CD4-positive, alpha-beta T cell (primary cell): ENCODE data around the gene TBC1D14. TPM values are rescaled to one million over a fixed set of nuclear protein-coding genes. Genes with fewer than 3 reads are reported as not detected.

Experiments
- ATAC-seq: fragments of 200-7000 bp; cut with Tn5 transposase; one replicate; pipeline ENCODE4 v1.10.0; 2022; ENCODE audit warnings: mild to moderate bottlenecking; ENCODE audit not compliant: poor library complexity
- CTCF ChIA-PET: fragments of 350-600 bp; sonication (Branson Sonifier 250); formaldehyde crosslinking; loops from one replicate; lab custom pipeline; 2021; ENCODE audit warnings: antibody characterized with exemption, inconsistent platforms; lab: Charles Lee
- POLR2A ChIA-PET: fragments of 350-600 bp; sonication (Branson Sonifier 250); formaldehyde crosslinking; loops from one replicate; lab custom pipeline; 2021; ENCODE audit warnings: antibody characterized with exemption, inconsistent platforms; lab: Charles Lee
- DNase-seq, 14 experiments: peaks; one replicate each; pipeline ENCODE4 v3.0.0-alpha.2; 2013 to 2020; ENCODE audit warnings: mixed read lengths in 2 of 14
- H3K27ac ChIP-seq, 2 donors: one replicate each; pipeline versions ENCODE4 v1.5.1 to v1.7.0; 2013; ENCODE audit warnings: low read length in 2 of 2, low read depth in 1 of 2, mild to moderate bottlenecking in 1 of 2
- H3K27me3 ChIP-seq, 2 experiments: 1 replicate in 1 of 2; 2 replicates in 1 of 2; pipeline versions ENCODE4 v1.6.1 to v1.7.0; 2013; ENCODE audit warnings: low read length in 2 of 2, control low read depth in 1 of 2, mild to moderate bottlenecking in 1 of 2, moderate library complexity in 1 of 2; ENCODE audit not compliant: insufficient read depth in 2 of 2, control insufficient read depth in 1 of 2
- H3K36me3 ChIP-seq: one replicate; pipeline ENCODE4 v1.6.1; 2013; ENCODE audit warnings: low read length, control low read depth; ENCODE audit not compliant: insufficient read depth
- H3K4me1 ChIP-seq: one replicate; pipeline ENCODE4 v1.6.1; 2013; ENCODE audit warnings: low read length, control low read depth; ENCODE audit not compliant: insufficient read depth
- H3K4me3 ChIP-seq: one replicate; pipeline ENCODE4 v1.5.1; 2013; ENCODE audit warnings: mild to moderate bottlenecking, low read length, moderate library complexity
- H3K9me3 ChIP-seq, 2 experiments: 1 replicate in 1 of 2; 2 replicates in 1 of 2; pipeline versions ENCODE4 v1.6.1 to v1.7.0; 2013; ENCODE audit warnings: low read length in 2 of 2, mild to moderate bottlenecking in 2 of 2, control low read depth in 1 of 2, moderate library complexity in 1 of 2; ENCODE audit not compliant: control insufficient read depth in 1 of 2, insufficient read depth in 1 of 2
- H3K27ac Mint-ChIP-seq: one replicate; pipeline ENCODE4 v1.8.0; 2020; ENCODE audit warnings: mixed read lengths
- H3K27me3 Mint-ChIP-seq: one replicate; pipeline ENCODE4 v1.8.0; 2021; ENCODE audit warnings: mixed read lengths
- H3K36me3 Mint-ChIP-seq: one replicate; pipeline ENCODE4 v1.8.0; 2021; ENCODE audit warnings: low read depth, mixed read lengths
- H3K4me1 Mint-ChIP-seq: one replicate; pipeline ENCODE4 v1.8.0; 2021; ENCODE audit warnings: low read depth, mixed read lengths
- H3K4me3 Mint-ChIP-seq: one replicate; pipeline ENCODE4 v1.8.0; 2020; ENCODE audit warnings: mild to moderate bottlenecking, mixed read lengths
- H3K9me3 Mint-ChIP-seq: one replicate; pipeline ENCODE4 v1.8.0; 2020; ENCODE audit warnings: mixed read lengths
- intact Hi-C, 2 experiments: fragments of 100-400 bp; cut with DNase I in 1 of 2; cut with micrococcal nuclease in 1 of 2; formaldehyde crosslinking; loops; one replicate each; pipeline versions ENCODE4 v1.15.1 to v1.9.0; 2023 to 2025; cut with DNase I, micrococcal nuclease
- total RNA-seq, 174 experiments: library from RNA in 2 of 174; stranded (reverse) in 2 of 174; gene quantifications; one replicate each; pipeline ENCODE4 v1.2.3 and lab custom pipeline; 2021 to 2026
- TF ChIP-seq, protein P1 (sequence below): fragments of 200-600 bp; IDR thresholded peaks from one replicate; pipeline ENCODE4 v1.8.0; 2022; ENCODE audit warnings: antibody characterized with exemption, mild to moderate bottlenecking

Gene TBC1D14
- total RNA-seq, 2 experiments from 2014 or later, result 31.2 to 34.1 TPM

DNA sequence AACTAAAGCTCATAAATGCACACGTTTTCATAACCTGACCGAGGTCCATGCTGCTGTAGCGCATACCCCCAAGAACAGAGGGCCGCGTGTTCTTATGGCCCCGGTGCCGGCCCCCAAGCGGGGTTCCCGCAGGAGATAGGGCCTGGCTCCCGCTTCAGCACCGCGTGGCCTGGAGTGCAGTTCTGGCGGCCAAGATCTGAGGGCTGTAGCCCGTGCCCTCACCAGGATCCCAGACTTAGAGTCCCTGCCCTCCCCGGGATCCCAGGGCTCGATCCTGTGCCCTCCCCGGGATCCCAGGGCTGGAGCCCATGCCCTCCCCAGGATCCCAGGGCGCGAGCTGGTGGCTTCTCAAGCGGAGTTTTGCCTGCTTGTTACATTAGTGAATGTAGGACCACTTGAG, 159.3 kb downstream of the TBC1D14 start:
- DNase-seq (peak in 1 of 14 experiments; percentile 38), ATAC-seq (no peak)
- Histone ChIP-seq H3K4me1 (peaks cover 42% of the 10 kb centered on the region), H3K36me3 (peaks cover 14% of the 10 kb centered on the region), H3K27me3 (no peaks in the 10 kb centered on the region), H3K27ac (peak overlapping the region; percentile 55 to 71), H3K9me3 (no peaks in the 10 kb centered on the region), H3K4me3 (peak overlapping the region; percentile 76)
- ChIA-PET POLR2A (interaction anchor here (0.8 to 5.1 kb wide), 18 partner anchors 16 to 428 kb away, joined by 3 to 156 read pairs (median 9); partner anchors contain the start of genes BLOC1S4, KIAA0232, MRFAP1 and TADA2B), CTCF (interaction anchor here (0.6 to 5.2 kb wide), 8 partner anchors 12 to 348 kb away, joined by 3 to 55 read pairs (median 5); partner anchors contain the start of gene TADA2B)
- TF ChIP-seq, protein P1, sequence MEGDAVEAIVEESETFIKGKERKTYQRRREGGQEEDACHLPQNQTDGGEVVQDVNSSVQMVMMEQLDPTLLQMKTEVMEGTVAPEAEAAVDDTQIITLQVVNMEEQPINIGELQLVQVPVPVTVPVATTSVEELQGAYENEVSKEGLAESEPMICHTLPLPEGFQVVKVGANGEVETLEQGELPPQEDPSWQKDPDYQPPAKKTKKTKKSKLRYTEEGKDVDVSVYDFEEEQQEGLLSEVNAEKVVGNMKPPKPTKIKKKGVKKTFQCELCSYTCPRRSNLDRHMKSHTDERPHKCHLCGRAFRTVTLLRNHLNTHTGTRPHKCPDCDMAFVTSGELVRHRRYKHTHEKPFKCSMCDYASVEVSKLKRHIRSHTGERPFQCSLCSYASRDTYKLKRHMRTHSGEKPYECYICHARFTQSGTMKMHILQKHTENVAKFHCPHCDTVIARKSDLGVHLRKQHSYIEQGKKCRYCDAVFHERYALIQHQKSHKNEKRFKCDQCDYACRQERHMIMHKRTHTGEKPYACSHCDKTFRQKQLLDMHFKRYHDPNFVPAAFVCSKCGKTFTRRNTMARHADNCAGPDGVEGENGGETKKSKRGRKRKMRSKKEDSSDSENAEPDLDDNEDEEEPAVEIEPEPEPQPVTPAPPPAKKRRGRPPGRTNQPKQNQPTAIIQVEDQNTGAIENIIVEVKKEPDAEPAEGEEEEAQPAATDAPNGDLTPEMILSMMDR, result no peak
- Mint-ChIP-seq H3K27me3 (no peaks in the 10 kb centered on the region), H3K27ac (peak overlapping the region; percentile 93), H3K9me3 (no peaks in the 10 kb centered on the region), H3K4me3 (peak overlapping the region; percentile 97), H3K4me1 (peaks cover 53% of the 10 kb centered on the region), H3K36me3 (peaks cover 26% of the 10 kb centered on the region)
- intact Hi-C loops, result loop anchor here (1.0 to 2.0 kb wide), 4 partner anchors 82 to 428 kb away; partner anchors contain the start of genes BLOC1S4 (in 1 of the 2), KIAA0232 (in 1 of the 2) and MRFAP1 (in 1 of the 2)

DNA sequence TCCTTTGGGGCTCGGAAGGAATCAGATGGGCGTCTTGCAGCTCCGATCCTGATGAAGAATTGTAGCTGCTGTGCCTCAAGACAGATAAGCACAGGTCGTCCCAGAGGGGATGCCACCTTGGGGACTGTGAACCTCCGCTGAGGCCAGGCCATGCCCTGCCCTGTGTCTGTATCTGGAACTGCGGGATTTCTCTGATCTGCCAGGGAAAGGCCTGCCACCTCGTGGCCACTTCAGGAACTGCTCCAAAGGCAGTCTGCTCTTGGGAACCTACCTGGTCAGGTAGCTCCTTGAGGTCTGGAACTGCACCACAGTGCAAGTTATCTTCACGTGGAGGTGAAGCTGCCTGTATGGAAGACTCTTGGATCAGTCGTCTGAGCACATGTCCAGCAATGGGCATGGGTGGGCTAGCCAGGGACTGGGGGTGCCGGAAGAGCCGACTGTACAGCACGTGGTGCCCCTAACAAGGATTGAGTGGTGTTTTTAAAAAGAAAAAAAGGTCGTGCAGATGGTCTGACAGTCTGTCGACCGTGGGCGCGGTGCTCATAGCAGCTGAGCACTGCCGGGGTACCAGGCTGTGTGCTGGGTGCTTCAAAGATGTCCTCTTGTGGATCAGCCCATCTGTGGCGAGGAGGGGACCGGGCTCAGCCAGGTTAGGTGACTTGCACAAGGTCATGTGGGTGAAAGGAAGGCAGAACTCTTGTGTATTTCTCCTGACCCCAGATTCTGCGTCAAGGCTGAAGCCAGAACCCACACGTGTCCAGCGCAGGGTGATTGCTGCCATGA, 161.3 kb downstream of the TBC1D14 start:
- H3K4me1 Mint-ChIP-seq, result peaks cover 39% of the 10 kb centered on the region
- peak overlapping the region; percentile 6 for H3K27ac Mint-ChIP-seq
- no peaks in the 10 kb centered on the region for H3K9me3 ChIP-seq
- H3K9me3 Mint-ChIP-seq, result no peaks in the 10 kb centered on the region
- H3K36me3 Mint-ChIP-seq, result peaks cover 12% of the 10 kb centered on the region
- H3K36me3 ChIP-seq, result peaks cover 3% of the 10 kb centered on the region
- H3K27ac ChIP-seq, result no peak overlapping the region
- intact Hi-C loops, result loop anchor here (1.0 to 10.0 kb wide), 9 partner anchors 27 to 496 kb away; partner anchors contain the start of genes KIAA0232 (in 1 of the 2), MAN2B2 (in 1 of the 2), MRFAP1 (in 1 of the 2) and TBC1D14 (in 1 of the 2)
- H3K4me3 Mint-ChIP-seq, result peak overlapping the region; percentile 81
- TF ChIP-seq, protein P1, result peak; percentile 99
- ATAC-seq (peak; percentile 25), DNase-seq (peak; percentile 79 to 92 (median 86))
- no peaks in the 10 kb centered on the region for H3K27me3 ChIP-seq
- H3K4me1 ChIP-seq, result peaks cover 29% of the 10 kb centered on the region
- ChIA-PET CTCF (interaction anchor here (0.6 to 2.9 kb wide), 21 partner anchors 12 to 524 kb away, joined by 3 to 23 read pairs (median 4); partner anchors contain the start of gene TADA2B), POLR2A (interaction anchor here (1.0 to 4.5 kb wide), 5 partner anchors 28 to 431 kb away, joined by 3 to 44 read pairs (median 10); partner anchors contain the start of genes BLOC1S4, MRFAP1, TADA2B and TBC1D14)
- no peak overlapping the region for H3K4me3 ChIP-seq
- no peaks in the 10 kb centered on the region for H3K27me3 Mint-ChIP-seq

DNA sequence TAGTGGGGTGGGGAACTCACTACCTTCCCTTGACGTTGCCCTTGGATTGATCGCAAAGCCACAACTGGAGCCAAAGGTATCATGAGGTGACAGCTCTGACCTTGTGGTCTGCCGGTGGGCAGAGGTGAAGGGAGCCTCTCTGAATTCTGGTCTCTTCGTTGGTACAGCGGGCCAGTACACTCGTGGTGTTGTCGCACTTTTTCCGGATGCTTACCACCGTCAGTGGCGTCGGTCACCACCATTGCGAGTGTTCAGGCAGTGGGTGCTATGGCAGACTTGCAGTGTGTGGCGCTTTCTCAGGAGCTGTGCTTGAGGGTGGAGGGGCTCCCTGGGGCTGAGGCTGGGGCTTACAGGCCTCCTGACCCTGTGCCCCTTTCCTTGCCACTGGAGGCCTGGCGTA, 163.4 kb downstream of the TBC1D14 start:
- Mint-ChIP-seq H3K9me3 (no peaks in the 10 kb centered on the region), H3K4me1 (peaks cover 21% of the 10 kb centered on the region), H3K4me3 (no peak overlapping the region), H3K27ac (no peak overlapping the region), H3K36me3 (peaks cover 3% of the 10 kb centered on the region), H3K27me3 (no peaks in the 10 kb centered on the region)
- Histone ChIP-seq H3K27me3 (no peaks in the 10 kb centered on the region), H3K4me3 (no peak overlapping the region), H3K9me3 (no peaks in the 10 kb centered on the region), H3K4me1 (peaks cover 14% of the 10 kb centered on the region), H3K36me3 (no peaks in the 10 kb centered on the region), H3K27ac (no peak overlapping the region)
- ChIA-PET CTCF (no interaction called here), POLR2A (interaction anchor here (1.3 kb wide), 1 partner anchor 356 kb away, joined by 3 read pairs; no protein-coding TSS in a partner anchor)
- ATAC-seq (no peak), DNase-seq (peak in 1 of 14 experiments; percentile 20)
- TF ChIP-seq, protein P1, result no peak
- intact Hi-C loops, result loop anchor here in 1 of 2 experiments (5.0 to 10.0 kb wide), 2 partner anchors 431 to 498 kb away; partner anchors contain the start of genes MAN2B2 and MRFAP1
